Erythroblast (primary cell): Measurements from ENCODE around the gene MPZL2.

Source experiments
- GATA1 ChIP-seq: IDR thresholded peaks from 2 replicates; pipeline ENCODE4 v1.6.1; 2011; ENCODE audit warnings: low read depth, mild to moderate bottlenecking, control low read depth, low read length, moderate library complexity
- POLR2A ChIP-seq: IDR thresholded peaks from 2 replicates; pipeline ENCODE4 v1.6.1; 2011; ENCODE audit warnings: mild to moderate bottlenecking, low read length

GRCh38 chr11:118304227-118304567 is 40.1 kb upstream of the MPZL2 start:
- TF ChIP-seq POLR2A = no peak
- no peak for TF ChIP-seq GATA1
